ENCODE data around the gene TRABD2B. TPM values are rescaled to one million over a fixed set of nuclear protein-coding genes. Genes with fewer than 3 reads are reported as not detected.

Gene TRABD2B
- total RNA-seq, 2 experiments from 2014 or later = not detected

DNA sequence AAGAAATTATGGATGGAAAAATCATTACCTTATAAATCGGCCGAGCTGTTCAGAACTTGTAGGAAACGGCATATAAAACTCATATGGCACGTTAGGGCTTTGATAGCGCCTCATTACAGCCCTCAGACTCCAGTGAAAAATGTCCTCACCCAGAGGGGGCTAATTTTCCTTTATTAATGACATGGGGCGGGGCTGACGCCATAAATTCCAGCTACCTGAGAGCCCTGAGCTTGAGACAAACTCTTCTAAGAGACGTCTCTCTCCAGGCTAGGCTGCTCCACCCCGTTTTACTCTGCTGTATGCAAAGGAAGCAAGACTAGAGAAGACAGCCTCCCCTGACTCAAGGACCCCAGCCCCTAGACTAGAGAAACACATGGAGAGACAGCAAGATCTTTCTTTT lies 149.4 kb downstream of the TRABD2B start:
- DNase-seq = no peak
- Mint-ChIP-seq H3K4me1 (no peaks in the 10 kb centered on the region), H3K27ac (no peak overlapping the region), H3K4me3 (no peak overlapping the region), H3K9me3 (no peaks in the 10 kb centered on the region), H3K27me3 (peaks cover 7% of the 10 kb centered on the region), H3K36me3 (no peaks in the 10 kb centered on the region)

DNA sequence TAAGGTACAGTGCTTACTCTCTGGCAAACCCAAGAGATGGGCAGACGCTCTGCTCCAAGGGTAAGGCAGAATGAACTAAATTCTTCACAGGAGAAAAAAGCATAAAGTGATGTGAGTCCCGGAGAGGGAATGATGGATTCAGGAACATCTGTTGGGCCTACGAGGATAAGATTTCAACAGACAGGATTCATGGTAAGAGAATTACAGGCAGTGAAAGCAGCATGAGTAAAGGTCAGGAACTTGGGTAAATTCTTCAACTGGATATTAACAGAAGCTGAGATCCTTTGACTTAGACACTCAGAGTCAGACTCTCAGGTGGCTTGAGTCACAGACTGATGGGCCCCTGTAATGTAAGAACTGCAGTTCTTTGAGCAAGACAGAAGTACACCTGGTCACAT lies 152.6 kb downstream of the TRABD2B start:
- H3K27ac Mint-ChIP-seq = no peak overlapping the region
- H3K4me1 Mint-ChIP-seq = no peaks in the 10 kb centered on the region
- no peaks in the 10 kb centered on the region for H3K9me3 Mint-ChIP-seq
- no peak overlapping the region for H3K4me3 Mint-ChIP-seq
- H3K36me3 Mint-ChIP-seq = no peaks in the 10 kb centered on the region
- DNase-seq = no peak
- H3K27me3 Mint-ChIP-seq = peaks cover 9% of the 10 kb centered on the region

DNA sequence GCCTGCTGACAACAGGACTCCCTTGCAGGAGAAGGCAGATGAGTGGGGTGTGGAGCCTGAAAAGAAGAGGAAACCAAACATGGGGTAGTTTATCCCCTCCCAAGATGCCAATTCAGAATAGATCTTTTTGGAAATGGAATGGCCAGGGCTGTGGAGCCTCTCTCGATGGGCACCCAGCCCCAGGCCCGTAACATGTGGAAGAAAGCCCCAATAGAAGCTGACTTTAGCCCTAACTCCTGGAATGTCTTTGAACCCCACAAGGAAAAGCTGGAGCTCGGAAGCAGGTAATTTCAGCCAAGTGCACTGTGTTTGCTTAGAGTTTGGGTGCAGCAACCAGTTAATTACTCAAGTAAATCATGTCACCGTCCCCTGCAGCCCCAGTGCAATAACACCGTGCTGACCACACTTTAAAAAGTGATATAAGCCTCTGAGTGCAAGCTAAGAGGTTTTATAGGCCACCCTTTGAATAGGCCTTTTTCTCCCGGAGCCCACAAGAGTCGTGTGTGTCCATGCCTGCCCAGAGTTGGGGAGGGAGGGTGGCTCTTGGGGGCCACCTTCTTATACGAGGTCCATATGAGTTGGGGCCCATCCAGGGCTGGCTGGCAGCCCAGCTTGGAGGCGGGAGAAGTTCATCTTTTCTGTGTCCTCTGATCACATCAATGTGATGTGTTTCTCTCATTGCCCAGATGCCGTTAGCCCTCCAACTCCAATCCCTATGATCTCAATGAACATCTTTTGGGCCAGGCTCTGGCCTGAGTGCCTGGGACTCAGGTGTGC lies 153.2 kb downstream of the TRABD2B start:
- Mint-ChIP-seq H3K4me3 (no peak overlapping the region), H3K4me1 (no peaks in the 10 kb centered on the region), H3K27ac (no peak overlapping the region), H3K36me3 (no peaks in the 10 kb centered on the region), H3K9me3 (no peaks in the 10 kb centered on the region), H3K27me3 (peaks cover 9% of the 10 kb centered on the region)
- DNase-seq = no peak

DNA sequence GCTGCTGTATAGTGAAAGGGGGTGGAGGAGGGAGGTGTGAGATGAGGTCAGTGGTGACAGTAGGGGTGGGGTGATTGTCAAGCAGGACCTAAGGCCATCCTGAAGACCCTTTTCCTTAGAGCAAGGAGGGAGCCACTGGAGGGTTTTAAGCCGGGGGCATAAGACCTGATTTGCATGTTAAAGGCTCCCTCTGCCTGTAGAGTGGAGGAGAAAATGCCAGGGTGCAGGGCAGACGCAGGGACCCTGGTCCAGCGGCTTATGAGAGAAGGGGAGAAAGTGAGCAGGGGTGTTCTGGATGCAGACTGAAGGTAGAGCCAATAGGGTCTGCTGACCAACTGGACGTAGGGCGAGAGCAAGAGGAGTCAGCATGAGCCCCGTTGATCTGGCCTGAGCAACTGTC lies 154.1 kb downstream of the TRABD2B start:
- Mint-ChIP-seq H3K4me3 (no peak overlapping the region), H3K4me1 (no peaks in the 10 kb centered on the region), H3K27me3 (peaks cover 9% of the 10 kb centered on the region), H3K9me3 (no peaks in the 10 kb centered on the region), H3K27ac (no peak overlapping the region), H3K36me3 (no peaks in the 10 kb centered on the region)
- no peak for DNase-seq

DNA sequence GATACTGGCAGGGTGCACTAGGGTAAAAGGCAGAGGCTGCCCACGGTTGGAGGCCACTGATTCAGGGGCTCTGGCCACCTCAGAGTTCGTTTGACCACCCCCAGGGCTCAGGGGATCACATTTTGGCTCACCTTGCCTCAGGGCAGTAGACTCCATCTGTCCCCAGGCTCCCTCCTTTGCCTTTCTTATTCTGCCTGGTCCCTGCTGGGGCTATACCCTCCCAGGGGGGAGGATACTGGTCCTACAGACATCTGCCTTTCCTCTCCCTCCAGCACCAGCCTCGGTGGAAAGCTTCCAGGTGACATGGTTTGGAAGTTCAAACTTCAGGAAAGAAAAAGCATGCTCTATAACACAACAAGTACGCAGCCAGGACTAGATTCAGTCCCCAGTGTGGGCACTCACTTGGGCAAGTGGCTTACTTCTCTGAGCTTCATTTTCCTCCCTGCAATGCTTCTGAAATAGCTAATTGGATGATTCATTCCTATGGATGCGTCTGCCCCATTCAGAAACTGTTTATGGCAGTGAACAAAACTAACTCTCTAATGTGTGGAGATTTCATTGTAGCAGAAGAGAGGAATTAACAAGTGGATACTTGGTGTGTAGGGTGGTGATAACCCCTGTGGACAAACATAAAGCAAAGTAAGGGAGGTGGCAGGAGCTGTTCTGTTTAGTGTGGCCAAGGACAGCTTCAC lies 154.8 kb downstream of the TRABD2B start:
- no peak for DNase-seq
- Mint-ChIP-seq H3K27me3 (peaks cover 9% of the 10 kb centered on the region), H3K9me3 (no peaks in the 10 kb centered on the region), H3K27ac (no peak overlapping the region), H3K4me1 (no peaks in the 10 kb centered on the region), H3K36me3 (no peaks in the 10 kb centered on the region), H3K4me3 (no peak overlapping the region)

DNA sequence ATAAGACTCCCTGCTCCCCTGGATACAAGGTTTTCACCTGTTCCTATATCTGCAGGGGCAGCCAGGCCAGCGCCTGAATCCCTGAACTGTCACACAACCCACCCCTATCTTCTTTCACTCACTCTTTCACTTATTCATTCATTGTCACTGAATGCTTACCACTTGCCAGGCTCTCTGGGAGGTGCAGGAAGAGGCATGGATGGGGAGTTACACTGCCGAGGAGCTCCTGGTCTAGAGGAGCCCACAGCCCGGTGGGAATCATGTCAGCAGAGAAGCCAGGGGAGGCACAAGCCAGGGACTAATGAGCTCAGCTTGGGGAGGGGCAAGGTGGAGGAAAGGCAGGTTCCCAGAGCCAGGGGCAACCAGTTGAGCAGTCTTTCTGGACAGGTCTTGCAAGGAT lies 155.8 kb downstream of the TRABD2B start:
- H3K27me3 Mint-ChIP-seq = peaks cover 9% of the 10 kb centered on the region
- H3K4me3 Mint-ChIP-seq = no peak overlapping the region
- H3K36me3 Mint-ChIP-seq = no peaks in the 10 kb centered on the region
- DNase-seq = no peak
- H3K4me1 Mint-ChIP-seq = no peaks in the 10 kb centered on the region
- no peaks in the 10 kb centered on the region for H3K9me3 Mint-ChIP-seq
- H3K27ac Mint-ChIP-seq = no peak overlapping the region

DNA sequence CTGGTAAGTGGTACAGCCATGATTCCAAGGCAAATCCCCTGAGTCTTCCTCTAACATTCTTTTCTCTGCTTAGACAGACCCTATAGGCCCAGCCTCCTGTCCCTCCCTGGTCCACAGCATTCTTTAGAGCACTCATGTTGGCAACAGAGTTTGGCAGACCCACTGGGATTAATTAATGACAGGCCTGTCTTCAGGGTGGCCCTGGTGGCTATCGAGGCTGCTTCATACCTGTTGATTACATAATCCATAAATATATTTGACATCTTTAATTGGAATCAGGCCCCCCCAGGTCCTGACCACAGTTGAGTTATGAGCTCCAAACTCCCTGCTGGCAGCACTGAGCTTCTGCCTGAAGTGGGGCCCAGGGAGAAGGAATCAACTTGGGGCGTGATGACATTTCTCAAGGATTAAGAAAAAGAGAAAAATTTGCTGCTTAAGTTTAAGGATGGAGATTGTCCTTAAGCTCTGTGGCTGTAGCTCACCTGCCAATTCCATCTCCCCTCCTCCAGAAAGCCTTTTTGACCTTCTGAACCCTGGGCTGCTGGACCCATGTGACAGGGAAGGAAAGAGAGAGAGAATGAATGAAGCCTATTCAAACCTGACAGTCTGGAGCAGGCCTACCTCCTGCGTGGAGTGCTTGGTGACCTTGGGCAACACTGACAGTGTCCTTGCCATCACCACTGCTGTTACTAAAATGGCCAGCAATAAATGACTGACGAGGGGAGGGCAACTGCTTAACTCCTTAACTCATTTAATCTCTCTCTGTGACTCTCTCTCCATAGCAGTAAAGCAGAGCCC lies 156.6 kb downstream of the TRABD2B start:
- Mint-ChIP-seq H3K4me1 (no peaks in the 10 kb centered on the region), H3K27me3 (peaks cover 9% of the 10 kb centered on the region), H3K4me3 (no peak overlapping the region), H3K9me3 (peaks cover 4% of the 10 kb centered on the region), H3K36me3 (no peaks in the 10 kb centered on the region), H3K27ac (no peak overlapping the region)
- DNase-seq = no peak

DNA sequence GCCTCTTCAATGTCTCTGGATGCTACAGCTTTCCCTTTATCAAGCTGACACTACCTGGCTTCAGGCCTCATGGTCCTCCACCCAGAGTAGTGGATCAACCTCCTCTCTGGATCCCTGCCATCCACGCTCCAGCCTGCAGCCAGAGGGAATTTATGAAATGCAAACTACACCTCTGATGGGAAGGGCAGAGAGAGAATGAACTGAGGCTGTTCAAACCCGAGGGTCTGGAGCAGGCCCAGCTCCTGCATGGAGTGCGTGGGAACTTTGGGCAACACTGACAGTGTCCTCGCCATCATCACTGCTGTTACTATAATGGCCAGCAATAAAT lies 157.8 kb downstream of the TRABD2B start:
- H3K4me1 Mint-ChIP-seq = no peaks in the 10 kb centered on the region

DNA sequence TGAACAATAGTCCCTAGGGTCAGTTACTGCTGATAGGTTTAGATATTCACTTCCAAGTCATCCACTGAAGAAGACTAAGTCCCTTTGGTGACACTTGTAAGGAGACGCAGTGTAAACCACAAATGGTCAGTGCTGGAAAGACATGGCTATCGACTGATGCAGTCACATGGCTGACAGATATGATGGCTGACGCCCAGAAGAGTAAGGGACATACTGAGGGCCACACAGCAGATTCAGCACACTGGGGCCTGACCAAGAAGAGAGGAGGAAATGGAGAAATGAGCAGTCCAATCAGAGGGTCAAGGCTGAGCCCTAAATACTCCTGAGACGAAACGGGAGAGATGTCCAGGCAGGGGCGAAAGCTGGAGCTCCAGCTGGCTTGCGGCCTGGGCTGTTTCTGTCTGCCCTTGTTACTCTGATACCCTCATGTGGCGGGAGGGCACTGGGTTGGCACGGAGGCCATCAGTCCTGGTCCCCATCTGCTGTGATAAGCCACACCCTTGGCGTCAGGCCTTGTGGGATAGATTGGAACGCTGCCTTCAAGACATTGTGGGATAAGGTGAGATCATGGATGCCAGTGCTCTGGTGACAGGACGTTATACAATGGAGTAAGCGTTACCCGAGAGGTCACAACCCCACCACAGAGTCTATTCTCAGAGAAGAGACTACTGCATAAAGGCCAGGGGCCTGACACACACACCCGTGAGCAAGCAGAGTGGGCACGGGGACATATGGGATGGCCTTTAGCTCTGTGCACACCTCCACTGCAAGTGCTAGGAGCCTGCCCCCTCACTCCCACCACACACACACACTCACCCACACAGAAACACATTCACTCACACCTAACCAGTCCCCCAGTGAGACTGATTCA lies 158.4 kb downstream of the TRABD2B start:
- Mint-ChIP-seq H3K4me3 (no peak overlapping the region), H3K4me1 (no peaks in the 10 kb centered on the region), H3K27me3 (peaks cover 16% of the 10 kb centered on the region), H3K9me3 (peaks cover 10% of the 10 kb centered on the region), H3K36me3 (peaks cover 1% of the 10 kb centered on the region), H3K27ac (no peak overlapping the region)
- DNase-seq = no peak

More for the DNA sequence above, 157.8 kb downstream of the TRABD2B start:
- peaks cover 10% of the 10 kb centered on the region for H3K9me3 Mint-ChIP-seq
- peaks cover 16% of the 10 kb centered on the region for H3K27me3 Mint-ChIP-seq
- H3K36me3 Mint-ChIP-seq = peaks cover 1% of the 10 kb centered on the region
- no peak overlapping the region for H3K27ac Mint-ChIP-seq
- DNase-seq = no peak
- no peak overlapping the region for H3K4me3 Mint-ChIP-seq

DNA sequence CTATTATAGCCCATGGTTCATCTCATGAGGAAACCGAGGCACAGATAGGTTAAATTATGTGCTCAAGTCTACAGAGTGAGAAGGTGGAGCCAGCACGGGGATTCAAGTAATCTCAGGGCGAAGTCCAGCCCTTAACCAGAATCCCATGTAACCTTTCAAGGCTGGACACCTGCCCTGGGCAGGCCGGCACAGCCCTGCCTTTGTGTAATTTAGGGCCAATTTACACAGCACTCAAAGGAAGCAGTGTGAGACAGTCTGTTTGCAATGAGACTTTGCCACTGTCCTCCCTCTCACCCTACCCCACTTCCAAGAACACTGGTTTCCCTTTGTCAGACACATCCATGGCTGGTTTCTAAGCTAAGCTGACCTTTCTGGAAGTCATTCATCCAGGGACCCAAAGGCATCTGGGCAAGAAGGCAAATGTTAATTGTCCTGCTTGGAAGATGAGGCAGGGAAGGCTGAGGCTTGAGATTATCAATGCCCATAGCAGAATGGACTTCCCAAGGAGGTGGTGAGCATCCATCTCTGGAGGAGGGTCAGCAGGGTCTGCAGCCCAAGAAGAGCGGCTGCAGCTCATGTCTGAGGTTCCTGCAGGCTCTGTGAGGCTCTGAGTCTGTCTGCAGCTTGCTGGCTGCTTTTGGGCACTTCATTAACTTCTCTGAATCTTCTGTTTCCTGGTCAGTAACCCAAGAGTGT lies 159.2 kb downstream of the TRABD2B start:
- Mint-ChIP-seq H3K4me1 (no peaks in the 10 kb centered on the region), H3K27me3 (peaks cover 12% of the 10 kb centered on the region), H3K27ac (no peak overlapping the region), H3K9me3 (peaks cover 10% of the 10 kb centered on the region), H3K36me3 (peaks cover 1% of the 10 kb centered on the region), H3K4me3 (no peak overlapping the region)
- no peak for DNase-seq

DNA sequence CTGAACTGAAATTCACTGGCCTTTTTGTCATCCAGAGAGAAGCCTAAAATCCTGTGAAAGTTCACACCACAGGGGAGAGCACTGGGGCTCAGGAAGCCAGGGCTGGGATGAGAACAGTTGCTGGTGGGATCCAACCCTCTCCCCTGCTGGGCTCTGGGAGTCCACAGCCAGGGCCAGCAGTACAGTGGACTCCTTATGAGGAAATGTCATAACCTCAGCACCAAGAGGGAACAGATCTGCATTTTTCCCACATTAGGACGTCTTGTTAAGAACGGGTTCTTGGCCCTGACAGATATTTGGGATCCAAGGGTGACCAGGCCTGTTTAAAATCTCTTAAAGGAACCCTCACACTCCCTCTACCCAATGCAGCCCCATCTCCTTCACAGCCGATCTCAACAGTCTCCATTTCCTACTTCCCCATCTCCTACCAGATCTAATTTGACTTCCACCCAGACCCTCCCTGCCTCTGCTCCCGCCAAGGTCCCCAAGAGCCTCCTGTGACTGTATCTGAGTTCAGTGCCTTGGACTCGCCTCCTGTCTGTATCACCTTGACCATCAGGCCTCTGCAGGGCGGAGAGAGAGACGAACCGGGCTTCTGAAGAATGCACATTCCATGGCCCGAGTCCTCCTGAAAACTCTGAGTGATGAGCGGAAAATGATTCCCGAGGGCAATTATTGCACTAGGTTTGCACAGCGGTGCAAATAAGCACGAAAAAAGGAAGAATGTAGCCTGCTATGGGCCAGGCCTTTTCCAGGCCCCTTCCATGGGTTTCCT lies 159.9 kb downstream of the TRABD2B start:
- Mint-ChIP-seq H3K27ac (no peak overlapping the region), H3K36me3 (peaks cover 1% of the 10 kb centered on the region), H3K4me3 (no peak overlapping the region), H3K4me1 (no peaks in the 10 kb centered on the region), H3K27me3 (peaks cover 7% of the 10 kb centered on the region), H3K9me3 (peaks cover 10% of the 10 kb centered on the region)
- no peak for DNase-seq

DNA sequence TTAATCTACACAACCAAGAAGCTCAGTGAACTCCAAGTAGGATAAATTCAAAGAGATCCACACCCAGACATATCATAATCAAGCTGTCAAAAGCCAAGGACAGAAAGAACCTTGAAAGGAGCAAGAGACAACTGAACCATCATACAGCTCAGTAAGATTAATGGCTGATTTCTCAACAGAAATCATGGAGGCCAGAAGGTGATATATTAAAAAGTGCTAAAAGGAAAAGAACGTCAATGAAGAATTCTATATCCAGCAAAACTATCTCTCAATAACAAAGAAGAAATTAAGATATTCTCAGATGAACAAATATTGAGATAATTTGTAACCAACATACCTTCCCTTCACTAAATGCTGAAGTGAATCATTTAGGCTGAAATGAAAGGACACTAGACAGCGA lies 161.8 kb downstream of the TRABD2B start:
- peaks cover 1% of the 10 kb centered on the region for H3K36me3 Mint-ChIP-seq
- H3K4me3 Mint-ChIP-seq = no peak overlapping the region
- no peaks in the 10 kb centered on the region for H3K4me1 Mint-ChIP-seq
- no peak overlapping the region for H3K27ac Mint-ChIP-seq
- H3K9me3 Mint-ChIP-seq = peaks cover 10% of the 10 kb centered on the region
- peaks cover 15% of the 10 kb centered on the region for H3K27me3 Mint-ChIP-seq
- no peak for DNase-seq

DNA sequence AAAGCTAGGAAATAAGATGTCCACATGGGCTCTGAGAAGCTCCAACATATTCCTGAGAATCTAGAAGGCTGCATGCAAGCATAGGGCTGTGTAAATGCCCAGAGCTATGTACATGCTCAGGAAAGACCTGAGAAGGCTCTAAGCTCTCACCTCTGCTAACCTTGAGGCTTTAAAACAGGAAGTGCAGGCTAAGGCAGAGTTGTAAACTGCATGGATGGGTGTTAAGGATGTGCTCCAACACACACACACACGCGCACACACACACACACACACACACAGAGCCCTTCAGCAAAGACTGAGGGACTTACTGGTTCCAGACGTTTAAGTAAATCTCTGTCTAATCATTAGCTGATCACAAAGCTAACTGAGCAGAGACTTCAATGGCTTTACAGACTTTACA lies 162.9 kb downstream of the TRABD2B start:
- Mint-ChIP-seq H3K27ac (no peak overlapping the region), H3K4me3 (no peak overlapping the region), H3K9me3 (peaks cover 10% of the 10 kb centered on the region), H3K4me1 (no peaks in the 10 kb centered on the region), H3K36me3 (peaks cover 1% of the 10 kb centered on the region), H3K27me3 (peaks cover 21% of the 10 kb centered on the region)
- no peak for DNase-seq

Data from activated naive CD8-positive, alpha-beta T cell treated with anti-CD3 and anti-CD28 coated beads for 36 hours (primary cell).